Hippocampal formation (tissue), 2 donors: ENCODE data around the gene CHTF8.
"Not testable (repeated sequence)": the region's sequence is repeated elsewhere in the genome, so short reads cannot be mapped to it uniquely, and the experiment has no call there.

Experiments used
- DNase-seq, 2 donors: peaks; one replicate each; lab custom pipeline; 2025; lab: John Stamatoyannopoulos, UW

CHTF8 gene

DNA sequence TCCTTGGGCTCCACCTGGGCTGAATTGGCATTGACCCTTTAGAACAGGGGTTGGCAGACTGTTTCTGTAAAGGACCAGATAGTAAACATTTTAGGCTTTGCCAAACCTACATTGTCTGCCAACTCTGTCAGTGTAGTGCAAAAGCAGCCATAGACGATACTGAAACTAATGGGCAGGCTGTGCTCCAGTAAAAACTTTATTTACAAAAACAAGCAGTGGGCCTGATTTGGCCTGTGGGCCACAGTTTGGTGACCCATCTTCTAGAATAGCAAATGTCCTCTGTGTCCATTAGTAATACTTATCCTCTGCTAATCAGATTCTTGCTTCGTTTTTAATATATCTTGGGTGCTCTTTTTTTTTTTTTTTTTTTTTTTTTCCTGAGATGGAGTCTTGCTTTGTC, 6.2 kb upstream of the CHTF8 start:
- DNase-seq, result no peak

DNA sequence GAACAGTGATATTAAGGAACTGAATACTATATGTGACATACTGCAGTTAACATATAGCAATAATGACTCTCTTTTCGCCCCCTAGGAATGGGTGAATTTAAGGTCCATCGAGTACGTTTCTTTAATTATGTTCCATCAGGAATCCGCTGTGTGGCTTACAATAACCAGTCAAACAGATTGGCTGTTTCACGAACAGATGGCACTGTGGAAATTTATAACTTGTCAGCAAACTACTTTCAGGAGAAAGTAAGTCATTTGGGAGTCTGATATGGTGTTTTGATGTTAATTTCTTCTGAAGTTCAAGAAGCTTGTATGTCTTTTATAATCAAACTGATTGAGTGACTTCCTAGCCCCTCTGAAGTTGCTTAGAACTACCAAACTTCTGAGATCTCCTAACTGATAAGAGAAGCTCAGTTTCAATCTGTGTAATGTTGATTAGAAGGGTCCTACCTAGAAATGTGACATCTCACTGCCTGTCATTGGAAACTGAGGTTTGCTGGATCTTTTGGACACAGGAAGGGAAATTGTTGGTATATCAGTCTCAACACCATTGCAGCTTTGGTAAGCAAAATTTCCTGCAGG, 1.1 kb upstream of the CHTF8 start:
- no peak for DNase-seq

DNA sequence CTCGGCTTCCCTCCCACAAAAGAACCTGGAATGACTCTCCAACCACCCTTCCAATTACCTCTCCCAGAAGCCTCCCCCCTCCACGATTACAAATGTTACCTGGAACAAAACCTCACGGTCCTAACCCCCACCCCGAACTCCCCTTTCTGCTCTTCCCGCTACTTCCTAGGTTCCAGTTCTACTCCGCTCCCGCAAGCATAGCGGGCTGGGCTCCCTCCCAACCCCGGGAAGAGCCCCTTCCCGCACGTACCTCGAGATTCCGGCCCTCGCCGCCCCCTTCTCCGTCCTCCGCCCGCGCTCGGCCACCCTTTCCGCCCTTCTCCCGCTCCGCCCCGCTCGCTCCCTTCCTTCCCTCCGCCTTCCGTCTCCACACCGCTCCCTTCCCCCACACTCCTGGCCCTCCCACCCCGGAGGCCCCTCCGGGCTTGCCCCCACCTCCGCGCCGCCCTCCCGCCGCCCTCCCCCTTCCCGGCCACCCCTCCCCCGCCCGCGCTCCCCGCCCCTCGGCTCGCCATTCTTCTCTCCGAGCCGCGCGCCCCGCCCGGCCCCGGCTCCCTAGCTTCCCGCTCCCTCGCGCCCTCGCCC, 457 bp downstream of the CHTF8 start:
- peak in 1 of 2 donors; percentile 67 for DNase-seq

GRCh38 chr16:69131167-69131838, 1.1 kb downstream of the CHTF8 start:
- DNase-seq, result no peak

DNA sequence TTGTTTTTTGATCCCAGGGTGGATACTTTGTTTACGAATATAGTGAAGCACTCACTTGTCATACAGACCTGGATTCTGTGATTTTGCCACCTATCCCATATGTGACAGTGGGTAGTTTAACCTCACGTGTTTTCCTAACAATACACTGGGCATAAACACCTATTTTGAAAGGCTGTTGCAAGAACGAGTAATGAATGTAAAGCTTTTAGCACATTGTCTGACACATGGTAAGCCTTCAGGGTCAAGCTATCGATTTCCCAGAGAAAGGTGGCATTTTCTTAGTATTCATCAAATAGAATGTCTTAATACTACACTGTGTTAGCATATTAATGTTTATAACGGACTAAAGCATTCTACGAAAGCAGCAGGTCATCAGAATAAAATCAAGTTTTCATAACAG, 1.9 kb downstream of the CHTF8 start:
- no peak for DNase-seq

DNA sequence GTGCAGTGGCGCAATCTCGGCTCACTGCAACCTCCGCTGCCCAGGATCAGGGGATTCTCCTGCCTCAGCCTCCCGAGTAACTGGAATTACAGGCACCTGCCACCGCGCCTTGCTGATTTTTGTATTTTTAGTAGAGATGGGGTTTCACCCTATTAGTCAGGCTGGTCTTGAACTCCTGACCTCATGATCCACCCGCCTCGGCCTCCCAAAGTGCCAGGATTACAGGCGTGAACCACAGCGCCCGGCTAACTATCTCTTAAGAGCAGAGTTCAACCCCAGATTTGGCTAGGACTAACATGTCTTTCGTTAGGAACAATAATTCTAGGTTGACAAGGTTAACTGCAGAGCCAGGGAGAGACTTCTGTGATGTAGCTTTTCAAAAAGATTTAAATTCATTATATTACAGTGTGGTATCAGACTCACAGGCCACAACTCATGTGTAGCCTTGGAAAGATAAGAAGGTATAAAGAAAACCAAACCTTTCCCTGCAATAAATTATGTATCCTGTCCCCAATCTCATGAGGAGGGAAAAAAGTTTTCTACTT, 4.3 kb downstream of the CHTF8 start:
- DNase-seq, result no peak

- not testable (repeated sequence) for DNase-seq
Measured at GRCh38 chr16:69126801-69127200, 5.6 kb downstream of the CHTF8 start.

DNA sequence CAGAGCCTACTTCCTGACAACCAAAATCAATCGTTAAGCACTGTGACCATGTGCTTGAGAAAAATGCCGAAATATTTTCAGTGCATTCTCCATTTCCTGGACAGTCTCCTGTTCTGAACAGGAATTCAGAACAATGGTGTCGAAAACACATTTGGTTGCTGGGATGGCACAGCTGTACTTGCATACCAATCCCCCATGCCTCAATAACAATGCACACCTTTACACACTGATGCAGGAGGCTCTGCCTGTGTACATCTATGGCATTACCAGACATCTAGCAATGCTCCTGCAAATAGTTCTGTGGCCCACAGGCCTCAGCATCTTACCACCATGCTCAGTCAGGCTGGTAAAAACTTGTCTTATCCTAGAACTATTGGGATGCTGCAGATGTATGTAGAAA, 6.2 kb downstream of the CHTF8 start:
- DNase-seq, result no peak

DNA sequence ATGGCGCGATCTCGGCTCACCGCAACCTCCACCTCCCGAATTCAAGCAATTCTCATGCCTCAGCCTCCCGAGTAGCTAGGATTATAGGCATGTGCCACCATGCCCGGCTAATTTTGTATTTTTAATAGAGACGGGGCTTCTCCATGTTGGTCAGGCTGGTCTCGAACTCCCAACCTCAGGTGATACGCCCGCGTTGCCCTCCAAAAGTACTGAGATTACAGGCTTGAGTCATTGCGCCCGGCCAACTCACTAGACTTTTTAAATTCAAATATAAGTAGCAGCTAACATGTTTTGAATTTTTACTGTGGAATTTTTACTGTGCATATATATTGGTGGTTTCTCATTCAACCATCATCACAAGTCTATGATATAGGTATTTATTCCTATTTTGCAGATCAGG, 7.4 kb downstream of the CHTF8 start:
- not testable (repeated sequence) for DNase-seq

GRCh38 chr16:69124406-69124805, 8.0 kb downstream of the CHTF8 start:
- DNase-seq, result not testable (repeated sequence)

- DNase-seq, result peak; percentile 17 to 60
Measured at GRCh38 chr16:69123910-69124309, 8.5 kb downstream of the CHTF8 start.

DNA sequence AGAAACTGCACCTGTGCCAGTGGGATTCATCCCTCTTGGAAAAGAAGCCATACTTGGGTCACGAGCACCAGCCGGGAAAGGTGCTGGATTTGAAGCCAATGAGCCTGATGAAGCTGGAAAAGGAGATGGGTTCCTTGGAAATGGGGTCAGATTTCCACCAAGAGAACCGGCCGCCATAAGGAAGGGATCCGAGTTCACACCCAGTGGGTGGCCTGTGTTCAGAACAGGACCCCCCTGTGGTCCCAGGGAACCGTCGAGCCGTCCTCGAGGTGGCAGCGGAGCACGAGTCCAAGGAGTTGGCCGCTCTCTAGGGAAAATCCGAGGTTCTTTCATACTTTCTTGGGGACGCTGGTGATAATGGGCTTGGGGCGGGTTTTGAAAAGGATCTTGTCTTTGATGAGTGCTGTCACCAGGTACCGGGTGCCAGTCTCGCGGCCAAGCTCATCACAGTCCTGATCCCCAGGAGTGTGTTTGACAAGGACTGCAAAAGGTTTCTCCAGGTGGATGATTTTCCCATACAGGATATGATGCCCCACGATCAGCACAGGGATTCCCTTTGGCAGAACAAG, 12.2 kb downstream of the CHTF8 start:
- no peak for DNase-seq

GRCh38 chr16:69119536-69119935, 12.9 kb downstream of the CHTF8 start:
- DNase-seq, result no peak

- DNase-seq, result no peak
Measured at GRCh38 chr16:69118994-69119393, 13.4 kb downstream of the CHTF8 start.

DNA sequence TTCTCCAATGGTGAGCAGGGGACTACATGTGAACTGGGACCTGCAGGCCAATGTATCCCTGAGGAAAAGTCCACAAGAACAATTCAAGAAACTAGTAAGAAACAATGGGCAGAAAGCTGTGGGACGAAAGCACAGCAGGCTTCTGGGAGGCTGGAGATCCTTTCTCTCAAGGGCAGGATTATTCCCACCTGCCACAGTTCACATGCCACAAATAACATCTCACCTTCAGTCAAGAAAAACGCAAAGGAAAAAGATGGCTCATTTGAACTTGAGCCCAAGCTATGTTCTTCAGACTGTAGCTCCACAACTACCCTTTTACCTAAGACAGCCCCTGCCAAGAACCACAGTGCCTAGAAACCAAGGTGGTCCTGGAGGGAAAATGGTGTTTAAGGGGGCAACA, 13.9 kb downstream of the CHTF8 start:
- no peak for DNase-seq

DNA sequence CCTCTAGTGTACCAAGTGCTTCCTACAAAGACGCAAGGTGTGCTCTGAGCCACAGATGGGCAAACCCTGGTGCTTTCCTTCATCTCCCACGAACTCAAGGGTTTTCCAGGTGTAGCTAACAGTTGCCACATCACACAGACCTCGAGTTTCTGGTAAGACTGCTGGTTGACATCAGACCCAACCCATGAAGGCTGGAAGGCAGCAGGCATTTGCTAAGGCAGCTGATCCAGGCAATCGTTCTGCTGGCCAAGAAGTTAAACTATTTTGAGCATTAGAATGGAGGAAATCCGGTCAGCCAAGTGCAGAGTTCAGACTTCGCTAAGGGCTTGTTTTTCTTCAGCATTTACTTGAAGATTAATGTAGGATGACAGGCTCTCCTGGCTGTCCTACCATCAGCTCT, 15.5 kb downstream of the CHTF8 start:
- DNase-seq, result no peak

DNA sequence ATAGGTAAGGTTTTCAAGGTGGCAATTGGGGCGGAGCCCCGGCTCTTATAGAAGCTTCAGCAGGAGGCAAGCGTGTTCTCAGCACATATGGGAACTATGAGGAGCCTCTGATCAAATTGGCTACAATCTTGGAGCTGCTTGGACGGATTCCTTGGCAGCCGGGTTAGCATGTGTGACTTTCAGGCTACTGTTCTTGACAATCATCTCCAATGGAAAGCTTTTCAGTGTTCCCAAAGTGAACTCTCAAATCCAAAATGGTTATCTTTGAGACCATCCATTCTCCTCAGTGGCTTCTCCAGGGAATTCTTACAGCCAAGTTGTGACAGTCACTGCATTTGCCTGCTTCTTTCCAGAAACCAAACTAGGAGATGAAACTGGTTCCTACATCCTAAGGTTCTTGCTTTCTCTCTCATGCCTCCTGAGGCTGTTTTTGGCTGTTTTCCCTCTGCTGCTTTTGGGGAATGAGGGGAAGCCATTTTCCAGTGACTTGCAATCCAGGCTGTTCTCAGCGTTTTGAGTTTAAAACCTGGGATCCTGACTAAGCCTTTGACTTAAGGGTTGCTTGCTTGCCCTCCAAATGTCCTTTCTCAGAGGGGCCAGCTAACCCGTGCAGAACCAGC, 16.0 kb downstream of the CHTF8 start:
- no peak for DNase-seq

DNA sequence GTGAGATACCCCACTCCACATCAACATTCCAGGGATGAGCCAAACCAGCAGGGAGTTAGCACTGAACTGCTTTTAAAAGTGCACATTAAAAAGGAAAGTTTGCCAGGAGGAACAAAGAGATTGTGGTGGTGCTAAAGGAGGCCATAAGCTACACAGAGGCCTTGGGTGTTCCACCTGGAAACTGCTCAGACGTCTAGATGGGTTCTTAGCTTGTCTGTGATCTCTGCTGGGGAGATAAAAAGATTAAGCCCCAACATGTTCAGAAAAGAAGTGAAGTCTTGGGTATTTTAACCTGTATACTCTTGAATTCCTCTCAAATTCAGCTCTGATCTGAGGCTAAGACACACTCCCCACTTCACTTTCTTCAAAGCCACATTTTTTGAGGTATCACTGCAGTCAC, 16.6 kb downstream of the CHTF8 start:
- no peak for DNase-seq

GRCh38 chr16:69115361-69115760, 17.0 kb downstream of the CHTF8 start:
- DNase-seq, result no peak

DNA sequence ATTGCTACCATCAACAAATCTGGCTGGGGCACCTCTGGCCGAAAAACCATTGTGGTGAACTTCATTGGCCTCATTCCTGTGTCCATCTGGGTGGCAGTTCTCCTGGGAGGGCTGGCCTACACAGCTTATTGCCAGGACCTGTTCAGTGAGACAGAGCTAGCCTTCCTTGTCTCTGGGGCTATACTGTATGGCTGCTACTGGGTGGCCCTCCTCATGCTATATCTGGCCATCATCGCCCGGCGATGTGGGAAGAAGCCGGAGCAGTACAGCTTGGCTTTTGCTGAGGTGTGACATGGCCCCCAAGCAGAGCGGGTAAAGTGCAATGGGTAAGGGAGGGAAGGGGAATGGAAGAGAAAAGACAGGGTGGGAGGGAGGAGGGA, 17.4 kb downstream of the CHTF8 start:
- no peak for DNase-seq

GRCh38 chr16:69114346-69114975, 17.9 kb downstream of the CHTF8 start:
- DNase-seq, result no peak

- DNase-seq, result no peak
Measured at GRCh38 chr16:69113216-69113615, 19.2 kb downstream of the CHTF8 start.
